Esophagus squamous epithelium (tissue), 5 donors: ENCODE measurements around the gene SCAANT1. TPM values are rescaled to one million over a fixed set of nuclear protein-coding genes. Genes with fewer than 3 reads are reported as not detected.

Experiments
- DNase-seq: peaks from one replicate; lab custom pipeline; 2025; lab: John Stamatoyannopoulos, UW
- H3K27ac ChIP-seq, 4 donors: fragments of 200-600 bp; sonication (generic); one replicate each; pipeline ENCODE4 v1.5.1; 2016 to 2019; ENCODE audit warnings: mild to moderate bottlenecking in 1 of 4
- H3K27me3 ChIP-seq, 4 donors: fragments of 200-600 bp; sonication (generic); 1 replicate in 3 of 4; 2 replicates in 1 of 4; pipeline versions ENCODE4 v1.5.1 to v1.6.0; 2017 to 2021; ENCODE audit warnings: antibody characterized with exemption in 1 of 4
- H3K36me3 ChIP-seq, 3 donors: fragments of 200-600 bp; sonication (generic); one replicate each; pipeline ENCODE4 v1.5.1; 2016 to 2019
- H3K4me1 ChIP-seq, 3 donors: fragments of 200-600 bp; sonication (generic); one replicate each; pipeline ENCODE4 v1.5.1; 2017 to 2019
- H3K4me3 ChIP-seq, 4 donors: fragments of 200-600 bp; sonication (generic); 1 replicate in 3 of 4; 2 replicates in 1 of 4; pipeline ENCODE4 v1.5.1; 2016 to 2019; ENCODE audit warnings: mild to moderate bottlenecking in 2 of 4, moderate library complexity in 1 of 4
- H3K9me3 ChIP-seq, 3 donors: fragments of 200-600 bp; sonication (generic); one replicate each; pipeline ENCODE4 v1.5.1; 2016 to 2019
- CTCF ChIP-seq, 6 experiments: fragments of 450-650 bp in 4 of 6; fragments of 200-600 bp in 2 of 6; sonication (generic) in 2 of 6; IDR thresholded peaks; one replicate each; pipeline ENCODE4 v1.5.1; 2016 to 2019; ENCODE audit warnings: antibody characterized with exemption in 6 of 6, mild to moderate bottlenecking in 4 of 6, moderate library complexity in 4 of 6
- POLR2A ChIP-seq, 4 donors: fragments of 450-650 bp; IDR thresholded peaks; one replicate each; pipeline ENCODE4 v1.6.1; 2017; ENCODE audit warnings: antibody characterized with exemption in 4 of 4, mild to moderate bottlenecking in 4 of 4, moderate library complexity in 3 of 4
- WGBS, 2 donors: methylation state at CpG; one replicate each; pipeline ENCODE4 v1.1.5; 2018; 5-methylcytosine and 5-hydroxymethylcytosine counted together
- intact Hi-C: fragments of 100-400 bp; cut with DNase I; formaldehyde crosslinking; loops from one replicate; pipeline ENCODE4 v1.15.0; 2022
- total RNA-seq, 4 donors: library from RNA; depleted of rRNA; stranded (reverse); fragments of >200 nt; gene quantifications; one replicate each; pipeline ENCODE4 v1.1.0, GENCODE V29; 2016
- donor health status: DM: yes; HTN: yes; CAD: no.

SCAANT1 gene
- total RNA-seq, 4 donors from 2014 or later, result not detected

- H3K9me3 ChIP-seq, result no peaks in the 10 kb centered on the region
- WGBS, 2 donors, result 82 to 92% methylated on average over 13 of the region's 13 CpGs
- H3K4me1 ChIP-seq, result peaks cover 7 to 45% (median 8%) of the 10 kb centered on the region in 3 donors
- TF ChIP-seq CTCF (IDR thresholded peaks at IDR 0.05), result no peak
- TF ChIP-seq POLR2A (IDR thresholded peaks at IDR 0.05), result no peak
- H3K4me3 ChIP-seq, result no peak overlapping the region
- DNase-seq, result no peak
- no peak overlapping the region for H3K27ac ChIP-seq
- peaks cover 0 to 27% (median 0%) of the 10 kb centered on the region in 3 donors for H3K36me3 ChIP-seq
- intact Hi-C loops, result no loop called here
- H3K27me3 ChIP-seq, result no peaks in the 10 kb centered on the region
These were observed 43.8 kb upstream of the SCAANT1 start for GRCh38 chr3:63955830-63956545.

GRCh38 chr3:63955036-63955650 lies 43.0 kb upstream of the SCAANT1 start:
- Histone ChIP-seq H3K9me3 (no peaks in the 10 kb centered on the region), H3K27me3 (no peaks in the 10 kb centered on the region), H3K27ac (no peak overlapping the region), H3K36me3 (peaks cover 0 to 27% (median 0%) of the 10 kb centered on the region in 3 donors), H3K4me3 (no peak overlapping the region), H3K4me1 (peaks cover 4 to 42% (median 6%) of the 10 kb centered on the region in 3 donors)
- 84 to 88% methylated on average over 3 of the region's 3 CpGs for WGBS, 2 donors
- DNase-seq, result no peak
- intact Hi-C loops, result no loop called here
- TF ChIP-seq CTCF (IDR thresholded peaks at IDR 0.05) (no peak), POLR2A (IDR thresholded peaks at IDR 0.05) (no peak)

GRCh38 chr3:63954182-63954581 lies 42.0 kb upstream of the SCAANT1 start:
- Histone ChIP-seq H3K9me3 (no peaks in the 10 kb centered on the region), H3K36me3 (peaks cover 0 to 27% (median 0%) of the 10 kb centered on the region in 3 donors), H3K27me3 (no peaks in the 10 kb centered on the region), H3K27ac (peak overlapping the region in 1 of 4 donors; percentile 39), H3K4me3 (no peak overlapping the region), H3K4me1 (peaks cover 0 to 36% (median 5%) of the 10 kb centered on the region in 3 donors)
- TF ChIP-seq CTCF (IDR thresholded peaks at IDR 0.05) (no peak), POLR2A (IDR thresholded peaks at IDR 0.05) (no peak)
- WGBS, 2 donors, result 56 to 69% methylated on average over 4 to 5 of the region's 5 CpGs
- DNase-seq, result no peak
- intact Hi-C loops, result no loop called here

GRCh38 chr3:63952248-63952594 lies 40.0 kb upstream of the SCAANT1 start:
- H3K36me3 ChIP-seq, result peaks cover 0 to 31% (median 0%) of the 10 kb centered on the region in 3 donors
- no peak overlapping the region for H3K27ac ChIP-seq
- no peaks in the 10 kb centered on the region for H3K9me3 ChIP-seq
- no peak overlapping the region for H3K4me3 ChIP-seq
- peaks cover 0 to 32% (median 5%) of the 10 kb centered on the region in 3 donors for H3K4me1 ChIP-seq
- TF ChIP-seq POLR2A (IDR thresholded peaks at IDR 0.05), result no peak
- no peak for TF ChIP-seq CTCF (IDR thresholded peaks at IDR 0.05)
- intact Hi-C loops, result no loop called here
- no peaks in the 10 kb centered on the region for H3K27me3 ChIP-seq
- DNase-seq, result no peak
- 70 to 88% methylated on average over 2 of the region's 2 CpGs for WGBS, 2 donors
